ENCODE results near the gene STC2.
"Not testable (repeated sequence)": the region's sequence is repeated elsewhere in the genome, so short reads cannot be mapped to it uniquely, and the experiment has no call there.

The STC2 gene

GRCh38 chr5:173296737-173297676 is 31.2 kb downstream of the STC2 start:
- DNase-seq (ENCODE audit: low read depth): no peak

GRCh38 chr5:173295796-173296195 is 32.4 kb downstream of the STC2 start:
- DNase-seq (ENCODE audit: low read depth): no peak

- DNase-seq (ENCODE audit: low read depth): no peak
Observed at GRCh38 chr5:173294673-173295320, 33.4 kb downstream of the STC2 start.

GRCh38 chr5:173293817-173294672 is 34.2 kb downstream of the STC2 start:
- DNase-seq (ENCODE audit: low read depth): peak; percentile 60

- DNase-seq (ENCODE audit: low read depth): no peak
Observed at GRCh38 chr5:173291722-173292658, 36.2 kb downstream of the STC2 start.

- no peak for DNase-seq (ENCODE audit: low read depth)
Observed at GRCh38 chr5:173290477-173291131, 37.6 kb downstream of the STC2 start.

GRCh38 chr5:173289372-173289771 is 38.8 kb downstream of the STC2 start:
- no peak for DNase-seq (ENCODE audit: low read depth)

- no peak for DNase-seq (ENCODE audit: low read depth)
Observed at GRCh38 chr5:173288632-173289031, 39.6 kb downstream of the STC2 start.

GRCh38 chr5:173287086-173287485 is 41.1 kb downstream of the STC2 start:
- no peak for DNase-seq (ENCODE audit: low read depth)

- DNase-seq (ENCODE audit: low read depth): not testable (repeated sequence)
Observed at GRCh38 chr5:173284343-173284958, 43.8 kb downstream of the STC2 start.

GRCh38 chr5:173283318-173284288 is 44.6 kb downstream of the STC2 start:
- peak; percentile 80 for DNase-seq (ENCODE audit: low read depth)

GRCh38 chr5:173282916-173283315 is 45.3 kb downstream of the STC2 start:
- DNase-seq (ENCODE audit: low read depth): no peak

GRCh38 chr5:173281910-173282309 is 46.3 kb downstream of the STC2 start:
- no peak for DNase-seq (ENCODE audit: low read depth)

GRCh38 chr5:173279166-173279565 is 49.0 kb downstream of the STC2 start:
- DNase-seq (ENCODE audit: low read depth): no peak

GRCh38 chr5:173278641-173279040 is 49.6 kb downstream of the STC2 start:
- DNase-seq (ENCODE audit: low read depth): no peak

- DNase-seq (ENCODE audit: low read depth): no peak
Observed at GRCh38 chr5:173278172-173278571, 50.0 kb downstream of the STC2 start.

GRCh38 chr5:173274771-173275170 is 53.4 kb downstream of the STC2 start:
- DNase-seq (ENCODE audit: low read depth): no peak

GRCh38 chr5:173271419-173271818 is 56.8 kb downstream of the STC2 start:
- no peak for DNase-seq (ENCODE audit: low read depth)

Measured in activated T-cell treated with anti-CD3 and anti-CD28 coated beads for 48 hours (primary cell).